SU-DHL-6 (cell line): Measurements from ENCODE around the gene CES4A.

Experiments used
- H2AFZ ChIP-seq: fragments of 200-600 bp; sonication (generic); 2 replicates; pipeline ENCODE4 v1.6.1; 2014; ENCODE audit warnings: low read depth, mild to moderate bottlenecking, moderate library complexity, mixed read lengths, antibody characterized with exemption, low read length; ENCODE audit not compliant: severe bottlenecking
- H3F3A ChIP-seq: fragments of 200-600 bp; shearing (Covaris generic); 2 replicates; pipeline ENCODE4 v1.6.0; 2016; ENCODE audit warnings: antibody characterized with exemption, mild to moderate bottlenecking; ENCODE audit not compliant: insufficient read depth
- H3K27ac ChIP-seq: fragments of 200-600 bp; sonication (generic); 2 replicates; pipeline ENCODE4 v1.5.1; 2016; ENCODE audit warnings: low read depth, mild to moderate bottlenecking, low read length, moderate library complexity, mixed read lengths
- H3K27me3 ChIP-seq: fragments of 200-600 bp; sonication (generic), shearing (Covaris generic); 2 replicates; pipeline ENCODE4 v1.6.0; 2014; ENCODE audit warnings: mild to moderate bottlenecking, low read length
- H3K36me3 ChIP-seq: fragments of 200-600 bp; sonication (generic); 2 replicates; pipeline ENCODE4 v1.6.1; 2014; ENCODE audit warnings: mild to moderate bottlenecking, low read length, mixed read lengths
- H3K4me2 ChIP-seq: fragments of 300-600, 200-600 bp; shearing (Covaris generic), sonication (generic); 2 replicates; pipeline ENCODE4 v1.6.0; 2014; ENCODE audit warnings: low read length, low read depth, mild to moderate bottlenecking; ENCODE audit not compliant: poor library complexity, severe bottlenecking
- H3K4me3 ChIP-seq: fragments of 200-600 bp; sonication (generic); 2 replicates; pipeline ENCODE4 v1.5.1; 2014; ENCODE audit warnings: antibody characterized with exemption, low read length, mild to moderate bottlenecking, mixed read lengths; ENCODE audit not compliant: insufficient read depth, poor library complexity, severe bottlenecking
- H3K79me2 ChIP-seq: fragments of 200-600 bp; sonication (generic); 2 replicates; pipeline ENCODE4 v1.6.1; 2014; ENCODE audit warnings: mild to moderate bottlenecking, low read length, moderate library complexity; ENCODE audit not compliant: insufficient read depth
- H3K9ac ChIP-seq: fragments of 200-600 bp; sonication (generic); 2 replicates; pipeline ENCODE4 v1.7.0; 2014; ENCODE audit warnings: mild to moderate bottlenecking, low read length
- H3K9me2 ChIP-seq: fragments of 200-600 bp; sonication (generic); replicated peaks from 2 replicates; pipeline ENCODE4 v1.6.1; 2014; ENCODE audit warnings: low read length; ENCODE audit not compliant: insufficient read depth
- H3K9me3 ChIP-seq: fragments of 200-600 bp; sonication (generic); 2 replicates; pipeline ENCODE4 v1.6.1; 2014; ENCODE audit warnings: low read length, mixed read lengths; ENCODE audit not compliant: insufficient read depth
- H4K20me1 ChIP-seq: fragments of 200-600 bp; sonication (generic); 2 replicates; pipeline ENCODE4 v1.6.1; 2014; ENCODE audit warnings: low read depth, mild to moderate bottlenecking, antibody characterized with exemption, low read length, moderate library complexity, mixed read lengths
- EZH2phosphoT487 ChIP-seq: fragments of 200-600 bp; sonication (generic), shearing (Covaris generic); conservative IDR thresholded peaks from 2 replicates; pipeline ENCODE4 v1.6.1; 2018; ENCODE audit warnings: mild to moderate bottlenecking, antibody characterized with exemption, low read length, moderate library complexity, mixed read lengths
- TF ChIP-seq, protein P1 (sequence below): fragments of 200-600 bp; sonication (generic); IDR thresholded peaks from one replicate; pipeline ENCODE4 v1.5.1; 2017; ENCODE audit warnings: antibody characterized with exemption, mild to moderate bottlenecking, low read length, moderate library complexity; ENCODE audit not compliant: insufficient read depth, poor library complexity, severe bottlenecking

Gene CES4A

GRCh38 chr16:66996983-66997358, 8.6 kb downstream of the CES4A start:
- no peak overlapping the region for H3K27ac ChIP-seq
- H3K27me3 ChIP-seq, result no peaks in the 10 kb centered on the region
- no peak overlapping the region for H3K9ac ChIP-seq
- H3K79me2 ChIP-seq, result no peaks in the 10 kb centered on the region
- H3K9me3 ChIP-seq, result no peaks in the 10 kb centered on the region
- no peak overlapping the region for H2AFZ ChIP-seq
- no peak overlapping the region for H3K4me3 ChIP-seq
- no peak overlapping the region for H3K4me2 ChIP-seq
- H3K36me3 ChIP-seq, result no peaks in the 10 kb centered on the region
- no peaks in the 10 kb centered on the region for H3K9me2 ChIP-seq
- no peaks in the 10 kb centered on the region; the same call in 1 of the 2 replicates for H4K20me1 ChIP-seq
- no peaks in the 10 kb centered on the region for H3F3A ChIP-seq
- TF ChIP-seq, protein P1, sequence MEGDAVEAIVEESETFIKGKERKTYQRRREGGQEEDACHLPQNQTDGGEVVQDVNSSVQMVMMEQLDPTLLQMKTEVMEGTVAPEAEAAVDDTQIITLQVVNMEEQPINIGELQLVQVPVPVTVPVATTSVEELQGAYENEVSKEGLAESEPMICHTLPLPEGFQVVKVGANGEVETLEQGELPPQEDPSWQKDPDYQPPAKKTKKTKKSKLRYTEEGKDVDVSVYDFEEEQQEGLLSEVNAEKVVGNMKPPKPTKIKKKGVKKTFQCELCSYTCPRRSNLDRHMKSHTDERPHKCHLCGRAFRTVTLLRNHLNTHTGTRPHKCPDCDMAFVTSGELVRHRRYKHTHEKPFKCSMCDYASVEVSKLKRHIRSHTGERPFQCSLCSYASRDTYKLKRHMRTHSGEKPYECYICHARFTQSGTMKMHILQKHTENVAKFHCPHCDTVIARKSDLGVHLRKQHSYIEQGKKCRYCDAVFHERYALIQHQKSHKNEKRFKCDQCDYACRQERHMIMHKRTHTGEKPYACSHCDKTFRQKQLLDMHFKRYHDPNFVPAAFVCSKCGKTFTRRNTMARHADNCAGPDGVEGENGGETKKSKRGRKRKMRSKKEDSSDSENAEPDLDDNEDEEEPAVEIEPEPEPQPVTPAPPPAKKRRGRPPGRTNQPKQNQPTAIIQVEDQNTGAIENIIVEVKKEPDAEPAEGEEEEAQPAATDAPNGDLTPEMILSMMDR, result no peak

DNA sequence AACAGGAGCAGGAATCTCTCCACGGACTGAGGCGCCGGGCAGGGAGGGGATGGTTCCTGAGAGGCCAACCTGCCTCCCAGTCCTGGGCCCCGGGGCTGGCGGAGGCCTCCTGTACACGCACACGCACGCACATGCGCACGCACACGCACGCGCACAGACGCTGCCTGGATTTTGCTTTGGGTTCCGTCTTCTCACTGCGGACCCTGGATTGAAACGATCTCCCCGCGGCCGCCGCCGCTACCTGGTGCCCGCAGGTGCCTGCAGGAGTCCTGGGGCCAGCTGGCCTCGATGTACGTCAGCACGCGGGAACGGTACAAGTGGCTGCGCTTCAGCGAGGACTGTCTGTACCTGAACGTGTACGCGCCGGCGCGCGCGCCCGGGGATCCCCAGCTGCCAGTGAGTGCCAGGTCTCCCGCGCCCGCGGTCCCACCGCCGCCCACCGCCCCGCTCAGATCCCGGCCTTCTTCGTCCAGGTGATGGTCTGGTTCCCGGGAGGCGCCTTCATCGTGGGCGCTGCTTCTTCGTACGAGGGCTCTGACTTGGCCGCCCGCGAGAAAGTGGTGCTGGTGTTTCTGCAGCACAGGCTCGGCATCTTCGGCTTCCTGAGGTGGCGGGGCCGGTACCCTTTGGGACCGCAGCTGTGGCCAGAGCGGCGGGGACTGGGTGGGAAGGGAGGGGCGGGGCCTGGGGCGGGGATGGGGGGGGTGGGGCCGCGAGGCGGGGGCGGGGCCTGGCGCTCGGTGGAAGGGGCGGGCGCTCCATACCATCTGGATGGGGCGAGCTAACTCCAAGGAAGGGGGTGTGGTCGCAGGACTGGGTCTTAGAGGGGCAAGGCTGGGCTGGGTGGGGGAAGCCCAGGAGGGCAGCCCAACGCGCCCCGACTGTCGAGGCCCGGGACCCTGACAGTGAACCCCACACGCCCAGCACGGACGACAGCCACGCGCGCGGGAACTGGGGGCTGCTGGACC, 12.3 kb downstream of the CES4A start:
- Histone ChIP-seq H3K9me3 (no peaks in the 10 kb centered on the region), H3K4me2 (peak overlapping the region; percentile 90), H2AFZ (peak overlapping the region; percentile 98), H3F3A (no peaks in the 10 kb centered on the region), H4K20me1 (no peaks in the 10 kb centered on the region; the same call in 1 of the 2 replicates), H3K4me3 (peak overlapping the region; percentile 77), H3K79me2 (no peaks in the 10 kb centered on the region), H3K9me2 (no peaks in the 10 kb centered on the region), H3K27ac (no peak overlapping the region), H3K9ac (peak overlapping the region; percentile 48), H3K36me3 (no peaks in the 10 kb centered on the region), H3K27me3 (no peaks in the 10 kb centered on the region)
- TF ChIP-seq EZH2phosphoT487, result no peak
- TF ChIP-seq, protein P1, result no peak

GRCh38 chr16:67001726-67002125, 13.3 kb downstream of the CES4A start:
- Histone ChIP-seq H3K9me3 (no peaks in the 10 kb centered on the region), H4K20me1 (no peaks in the 10 kb centered on the region; the same call in 1 of the 2 replicates), H3K79me2 (no peaks in the 10 kb centered on the region), H3K4me3 (no peak overlapping the region), H3K9ac (no peak overlapping the region), H3K27ac (no peak overlapping the region), H3K4me2 (peak overlapping the region; percentile 47), H2AFZ (no peak overlapping the region), H3F3A (no peaks in the 10 kb centered on the region), H3K36me3 (no peaks in the 10 kb centered on the region), H3K9me2 (no peaks in the 10 kb centered on the region), H3K27me3 (no peaks in the 10 kb centered on the region)
- TF ChIP-seq EZH2phosphoT487, result no peak
- TF ChIP-seq, protein P1, result no peak
